Muscle of arm (tissue), 12 donors: ENCODE data around the gene TMEM18. TPM values are rescaled to one million over a fixed set of nuclear protein-coding genes. Genes with fewer than 3 reads are reported as not detected.

Experiments
- DNase-seq: peaks from one replicate; pipeline ENCODE4 v3.0.0-alpha.2; 2013
- polyA plus RNA-seq, 12 donors: library from polyadenylated mRNA; unstranded; fragments of 120-200 nt; gene quantifications; one replicate each; pipeline ENCODE4 v1.2.1, GENCODE V29; 2013; ENCODE audit not compliant: insufficient read length in 12 of 12

The TMEM18 gene
- polyA plus RNA-seq, 12 donors: 41.3 to 847 (median 47.4) TPM

DNA sequence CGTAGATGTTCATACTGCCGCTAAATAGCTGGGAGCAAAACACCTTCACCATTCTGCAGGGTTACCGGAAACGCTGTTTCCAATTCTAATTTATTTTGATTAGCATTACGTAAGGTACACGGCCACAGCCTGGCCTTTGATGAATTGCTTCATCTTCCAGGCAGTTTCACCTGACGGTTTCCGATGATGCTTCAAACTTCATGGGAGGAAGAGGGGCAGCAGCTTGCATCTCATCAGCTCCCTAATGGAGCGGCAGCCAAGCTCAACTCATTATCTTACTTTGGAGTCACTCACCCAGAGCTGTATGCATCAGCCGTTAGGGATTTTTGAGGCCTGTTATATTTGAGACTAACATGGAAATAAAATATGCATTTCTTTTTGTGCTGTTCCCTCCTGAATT lies 54.8 kb downstream of the TMEM18 start:
- no peak for DNase-seq

DNA sequence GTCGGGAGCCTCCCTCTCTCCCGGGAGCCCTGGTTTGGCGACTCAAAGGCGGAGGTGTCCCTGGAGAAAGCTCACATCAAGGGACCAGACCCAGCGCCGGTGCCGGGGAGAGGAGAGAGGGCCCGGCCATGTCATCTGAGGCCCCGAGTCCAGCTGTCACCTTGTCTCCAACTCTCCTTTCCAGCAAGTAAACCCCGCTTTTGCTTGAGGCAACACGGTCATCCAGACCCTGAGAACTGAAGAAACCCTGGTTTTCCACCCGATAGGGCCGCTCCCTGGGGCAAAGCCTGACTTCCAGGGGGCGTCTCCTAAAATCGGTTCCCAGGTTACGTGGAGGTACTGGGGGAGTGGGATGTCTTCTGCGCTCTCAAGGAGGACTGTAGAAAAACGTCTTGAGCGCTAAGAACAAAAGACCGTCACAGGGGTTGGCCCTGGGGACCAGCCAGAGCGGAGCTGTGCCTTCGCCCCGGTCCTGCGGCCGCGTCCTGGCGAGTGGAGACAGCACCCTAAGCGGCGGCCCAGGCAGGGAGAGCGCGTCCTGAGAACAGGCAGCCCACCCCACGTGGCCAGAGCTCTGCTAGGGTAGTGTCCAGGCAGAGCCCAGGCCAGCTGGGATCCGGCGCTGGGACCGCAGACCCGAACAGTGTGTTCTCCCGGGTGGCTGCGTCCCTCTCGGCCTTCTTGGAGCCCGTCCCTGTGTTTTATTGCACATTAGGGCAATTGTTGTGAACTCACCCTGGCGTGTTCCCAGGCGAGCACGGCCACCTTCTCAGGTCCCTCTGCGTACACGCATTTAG lies 55.7 kb downstream of the TMEM18 start:
- DNase-seq: no peak

DNA sequence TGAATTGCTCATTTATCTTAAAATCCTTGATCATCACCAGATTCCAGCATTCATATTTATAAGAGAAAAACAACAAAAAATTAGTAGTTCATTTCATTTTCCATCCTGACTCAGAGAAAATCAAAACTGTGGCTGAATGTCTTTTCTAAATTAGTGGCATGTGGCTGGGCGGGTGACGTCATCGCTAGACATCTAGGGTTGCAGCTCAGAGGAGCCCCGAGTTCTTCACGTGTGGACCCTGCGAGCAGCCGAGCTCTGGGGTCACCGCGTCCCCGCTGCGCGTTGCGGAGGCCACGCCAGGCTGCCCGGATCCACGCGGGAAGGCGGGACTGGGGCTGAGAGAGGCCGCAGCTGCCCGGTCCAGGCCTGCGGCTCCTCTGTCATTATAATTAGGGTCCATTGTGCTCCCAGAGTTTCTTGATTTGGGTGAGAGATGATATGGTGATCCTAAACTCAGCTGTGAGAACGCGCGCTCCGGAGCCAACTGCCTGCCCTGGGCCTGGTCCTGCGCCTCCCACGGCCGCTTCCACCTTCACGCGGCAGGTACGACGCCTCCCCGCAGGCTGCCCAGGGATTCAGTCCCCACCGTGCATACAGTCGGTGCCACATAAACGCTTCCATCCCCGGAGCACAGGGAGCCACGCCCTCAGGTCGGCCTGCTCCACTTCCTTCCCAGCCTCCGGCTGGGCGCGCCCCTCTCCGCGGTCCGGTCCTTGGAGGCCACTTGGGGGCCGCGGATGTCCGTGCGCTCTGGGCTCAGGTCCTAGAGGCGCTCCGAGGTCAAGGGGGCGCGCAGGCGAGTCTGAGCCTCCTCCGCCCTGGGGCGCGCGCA lies 56.5 kb downstream of the TMEM18 start:
- DNase-seq: no peak

DNA sequence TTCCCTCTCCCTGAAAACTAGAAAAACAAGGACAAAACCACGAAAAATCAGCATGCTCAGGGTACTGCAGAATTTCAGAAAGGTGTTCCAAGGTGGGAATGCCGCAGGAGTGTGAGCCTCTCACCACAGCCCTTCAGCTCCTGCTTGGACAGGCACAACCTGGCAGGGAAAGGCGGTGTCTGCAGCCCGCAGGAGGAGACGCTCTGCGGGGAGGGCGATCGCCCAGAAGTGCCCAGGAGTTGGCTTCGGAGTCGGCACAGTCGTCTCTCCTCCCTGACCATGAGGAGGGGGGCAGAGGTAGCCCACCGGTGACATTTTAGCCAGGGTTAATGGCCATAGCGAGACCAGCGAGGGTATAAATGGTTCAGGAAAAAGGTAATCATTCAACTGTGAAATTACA lies 57.2 kb downstream of the TMEM18 start:
- DNase-seq: no peak

- no peak for DNase-seq
These were observed 58.7 kb downstream of the TMEM18 start for GRCh38 chr2:618422-618990.

GRCh38 chr2:618005-618404 lies 59.2 kb downstream of the TMEM18 start:
- no peak for DNase-seq
